Measurements from ENCODE around the gene SNTG2. TPM values are rescaled to one million over a fixed set of nuclear protein-coding genes. Genes with fewer than 3 reads are reported as not detected.

SNTG2 gene
- total RNA-seq, 2 experiments from 2014 or later: 2.5 to 3.2 TPM

- ATAC-seq (no peak), DNase-seq (no peak)
- ChIA-PET CTCF (interaction anchor here (0.9 kb wide), 1 partner anchor 210 kb away, joined by 3 read pairs; no protein-coding TSS in a partner anchor), POLR2A (no interaction called here)
- H3K9me3 Mint-ChIP-seq: no peaks in the 10 kb centered on the region
- TF ChIP-seq CTCF (IDR thresholded peaks at IDR 0.05): no peak
- H3K4me3 Mint-ChIP-seq: no peak overlapping the region
- H3K27ac Mint-ChIP-seq: no peak overlapping the region
- intact Hi-C loops (cut with micrococcal nuclease): no loop called here
- H3K36me3 Mint-ChIP-seq (ENCODE audit: low read depth): no peaks in the 10 kb centered on the region
- no peaks in the 10 kb centered on the region for H3K4me1 Mint-ChIP-seq (ENCODE audit: low read depth)
- H3K27me3 Mint-ChIP-seq: no peaks in the 10 kb centered on the region
Measured at GRCh38 chr2:930935-931334, 19.7 kb upstream of the SNTG2 start.

GRCh38 chr2:932320-933115, 18.1 kb upstream of the SNTG2 start:
- intact Hi-C loops (cut with micrococcal nuclease): no loop called here
- Mint-ChIP-seq H3K4me3 (no peak overlapping the region), H3K9me3 (peaks cover 3% of the 10 kb centered on the region), H3K27ac (no peak overlapping the region), H3K4me1 (ENCODE audit: low read depth) (no peaks in the 10 kb centered on the region), H3K36me3 (ENCODE audit: low read depth) (no peaks in the 10 kb centered on the region), H3K27me3 (no peaks in the 10 kb centered on the region)
- TF ChIP-seq CTCF (IDR thresholded peaks at IDR 0.05): no peak
- CTCF ChIA-PET: no interaction called here
- DNase-seq (no peak), ATAC-seq (no peak)
- POLR2A ChIA-PET: no interaction called here

GRCh38 chr2:933734-934295, 16.8 kb upstream of the SNTG2 start:
- POLR2A ChIA-PET: no interaction called here
- CTCF ChIA-PET: no interaction called here
- intact Hi-C loops (cut with micrococcal nuclease): no loop called here
- no peak for DNase-seq
- Mint-ChIP-seq H3K4me1 (ENCODE audit: low read depth) (no peaks in the 10 kb centered on the region), H3K4me3 (no peak overlapping the region), H3K27ac (no peak overlapping the region), H3K27me3 (no peaks in the 10 kb centered on the region), H3K36me3 (ENCODE audit: low read depth) (no peaks in the 10 kb centered on the region), H3K9me3 (peaks cover 3% of the 10 kb centered on the region)
- no peak for TF ChIP-seq CTCF (IDR thresholded peaks at IDR 0.05)
- ATAC-seq: no peak

GRCh38 chr2:937530-937929, 13.1 kb upstream of the SNTG2 start:
- Mint-ChIP-seq H3K27me3 (peaks cover 4% of the 10 kb centered on the region), H3K36me3 (ENCODE audit: low read depth) (no peaks in the 10 kb centered on the region), H3K27ac (no peak overlapping the region), H3K4me3 (no peak overlapping the region), H3K9me3 (peaks cover 3% of the 10 kb centered on the region), H3K4me1 (ENCODE audit: low read depth) (peaks cover under 1% of the 10 kb centered on the region)
- intact Hi-C loops (cut with micrococcal nuclease): no loop called here
- ATAC-seq: no peak
- TF ChIP-seq CTCF (IDR thresholded peaks at IDR 0.05): no peak
- no peak for DNase-seq
- ChIA-PET POLR2A (no interaction called here), CTCF (no interaction called here)

- TF ChIP-seq CTCF (IDR thresholded peaks at IDR 0.05): no peak
- DNase-seq (no peak), ATAC-seq (no peak)
- ChIA-PET CTCF (no interaction called here), POLR2A (no interaction called here)
- Mint-ChIP-seq H3K36me3 (ENCODE audit: low read depth) (no peaks in the 10 kb centered on the region), H3K27me3 (peaks cover 4% of the 10 kb centered on the region), H3K4me3 (no peak overlapping the region), H3K4me1 (ENCODE audit: low read depth) (peaks cover 3% of the 10 kb centered on the region), H3K9me3 (peaks cover 3% of the 10 kb centered on the region), H3K27ac (no peak overlapping the region)
- intact Hi-C loops (cut with micrococcal nuclease): no loop called here
Measured at GRCh38 chr2:938181-939005, 12.3 kb upstream of the SNTG2 start.
